22Rv1 (cell line): ENCODE results near the gene RASL10B.

ENCODE experiments used
- H3K27ac ChIP-seq: fragments of 450-650 bp; 2 replicates; pipeline ENCODE4 v1.5.1; 2017
- CTCF ChIP-seq: fragments of 450-650 bp; IDR thresholded peaks from 2 replicates; pipeline ENCODE4 v1.5.1; 2017; ENCODE audit warnings: mild to moderate bottlenecking
- ZFX ChIP-seq: fragments of 450-650 bp; IDR thresholded peaks from 2 replicates; pipeline ENCODE4 v1.6.1; 2017; ENCODE audit warnings: antibody characterized with exemption, borderline replicate concordance

RASL10B gene

DNA sequence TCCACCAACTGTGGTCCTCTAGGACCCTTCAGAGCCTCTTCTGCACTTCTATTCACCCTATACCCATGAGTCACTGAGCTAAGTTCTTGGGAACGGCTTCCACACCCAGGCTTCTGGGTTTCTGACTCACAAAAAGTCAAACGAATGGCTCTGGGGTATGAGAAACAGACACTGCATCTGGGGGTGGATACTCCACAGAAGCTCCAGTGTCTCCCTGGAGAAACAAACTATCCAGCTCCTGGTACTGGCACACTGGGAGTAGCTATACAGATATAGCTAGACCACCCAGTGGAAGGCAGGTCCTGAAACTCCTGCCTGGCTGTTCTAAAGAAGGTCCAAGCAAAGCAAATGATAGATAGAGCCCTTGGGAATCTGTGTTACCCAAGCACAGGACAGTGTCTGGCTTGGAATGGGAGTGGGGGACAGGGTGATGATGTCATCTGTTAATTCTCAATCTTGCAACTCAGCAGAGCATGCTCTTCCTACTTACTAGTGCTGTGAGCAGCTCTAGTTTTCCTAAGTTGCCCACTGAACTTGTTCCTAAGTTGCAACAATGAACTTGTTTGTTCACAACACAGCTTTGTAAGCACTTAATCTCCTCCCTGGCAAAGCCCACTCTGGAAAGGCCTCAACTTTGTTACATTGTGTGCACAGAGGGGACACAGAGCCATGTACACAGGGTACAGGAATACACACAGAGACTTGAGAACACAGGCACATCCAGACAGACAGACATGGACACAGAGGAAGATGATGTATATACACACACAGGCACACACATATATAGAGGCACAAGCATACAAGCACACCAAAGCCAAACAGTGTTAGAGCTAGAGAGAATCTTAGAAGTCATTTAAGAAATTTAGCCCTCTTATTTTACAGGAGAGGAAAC, 57.3 kb downstream of the RASL10B start:
- no peak overlapping the region for H3K27ac ChIP-seq
- no peak for TF ChIP-seq ZFX
- no peak for TF ChIP-seq CTCF

DNA sequence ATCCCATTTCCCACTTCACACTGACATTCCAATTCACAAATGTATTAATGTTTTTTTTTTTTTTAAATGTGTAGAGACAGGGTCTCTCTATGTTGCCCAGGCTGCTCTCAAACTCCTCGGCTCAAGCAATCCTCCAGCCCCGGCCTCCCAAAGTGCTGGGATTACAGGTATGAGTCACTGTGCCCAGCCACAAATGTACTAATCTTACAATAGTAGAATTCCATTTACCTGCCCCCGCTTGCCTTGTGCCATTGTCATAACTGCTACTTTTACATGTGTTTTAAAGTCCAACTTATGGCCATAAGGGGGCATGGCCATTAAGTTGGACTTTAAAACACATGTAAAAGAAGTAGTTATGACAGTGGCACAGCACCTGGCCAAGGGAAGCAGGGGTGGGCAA, 59.4 kb downstream of the RASL10B start:
- H3K27ac ChIP-seq = no peak overlapping the region
- no peak for TF ChIP-seq CTCF
- no peak for TF ChIP-seq ZFX

- no peak overlapping the region for H3K27ac ChIP-seq
- TF ChIP-seq CTCF = no peak
- no peak for TF ChIP-seq ZFX
Observed at GRCh38 chr17:35791681-35792350, 60.4 kb downstream of the RASL10B start.
